Naive thymus-derived CD8-positive, alpha-beta T cell (primary cell): ENCODE data around the gene TTLL9. TPM values are rescaled to one million over a fixed set of nuclear protein-coding genes. Genes with fewer than 3 reads are reported as not detected.
"Not testable (repeated sequence)": the region's sequence is repeated elsewhere in the genome, so short reads cannot be mapped to it uniquely, and the experiment has no call there.

Source experiments
- ATAC-seq, 2 donors: fragments of 150-1000 bp; cut with Tn5 transposase in 1 of 2; sonication (Bioruptor Pico), chemical (Tn5 transposase) in 1 of 2; 1 replicate in 1 of 2; 2 replicates in 1 of 2; pipeline ENCODE4 v1.10.0; 2021; ENCODE audit warnings: mild to moderate bottlenecking in 2 of 2, moderate library complexity in 2 of 2
- POLR2A ChIA-PET: fragments of 350-600 bp; sonication (Branson Sonifier 250); formaldehyde crosslinking; loops from one replicate; lab custom pipeline; 2021; ENCODE audit warnings: antibody characterized with exemption; lab: Charles Lee
- DNase-seq, 10 donors: peaks; one replicate each; pipeline versions ENCODE4 v3.0.0 to v3.0.0-alpha.2; 2020 to 2022
- H3K27ac Mint-ChIP-seq, 10 donors: one replicate each; pipeline ENCODE4 v1.8.0; 2020 to 2022; ENCODE audit warnings: mild to moderate bottlenecking in 10 of 10, mixed read lengths in 10 of 10, moderate library complexity in 4 of 10, inconsistent platforms in 1 of 10
- H3K27me3 Mint-ChIP-seq, 5 donors: one replicate each; pipeline ENCODE4 v1.8.0; 2021 to 2022; ENCODE audit warnings: mixed read lengths in 5 of 5
- H3K36me3 Mint-ChIP-seq, 3 donors: one replicate each; pipeline ENCODE4 v1.8.0; 2020 to 2022; ENCODE audit warnings: mixed read lengths in 3 of 3, mild to moderate bottlenecking in 2 of 3, inconsistent platforms in 1 of 3
- H3K4me1 Mint-ChIP-seq, 4 donors: one replicate each; pipeline ENCODE4 v1.8.0; 2021 to 2022; ENCODE audit warnings: mixed read lengths in 4 of 4
- H3K4me3 Mint-ChIP-seq, 10 donors: one replicate each; pipeline ENCODE4 v1.8.0; 2020 to 2022; ENCODE audit warnings: mild to moderate bottlenecking in 10 of 10, mixed read lengths in 10 of 10, moderate library complexity in 6 of 10, inconsistent platforms in 1 of 10
- H3K9me3 Mint-ChIP-seq, 9 donors: one replicate each; pipeline ENCODE4 v1.8.0; 2020 to 2022; ENCODE audit warnings: mixed read lengths in 9 of 9, mild to moderate bottlenecking in 3 of 9, inconsistent platforms in 1 of 9, moderate library complexity in 1 of 9
- polyA plus RNA-seq, 3 donors: library from polyadenylated mRNA; unstranded; fragments of 300-500 nt; fragmentation: Illumina TruSeq; gene quantifications; one replicate each; pipeline ENCODE4 v1.2.3, GENCODE V29; 2021
- total RNA-seq, 8 experiments: library from RNA in 2 of 8; stranded (reverse) in 2 of 8; gene quantifications; one replicate each; pipeline ENCODE4 v1.2.3 and lab custom pipeline; 2021 to 2026

Gene TTLL9
- total and polyA plus RNA-seq, 5 experiments from 2014 or later: not detected

GRCh38 chr20:31920275-31920855, 49.9 kb downstream of the TTLL9 start:
- Mint-ChIP-seq H3K36me3 (no peaks in the 10 kb centered on the region), H3K9me3 (peaks cover 0 to 2% (median 0%) of the 10 kb centered on the region in 9 donors), H3K4me3 (no peak overlapping the region), H3K27me3 (peaks cover 12 to 55% (median 26%) of the 10 kb centered on the region in 5 donors), H3K4me1 (peaks cover 0 to 2% (median 2%) of the 10 kb centered on the region in 4 donors), H3K27ac (no peak overlapping the region)
- ATAC-seq (no peak), DNase-seq (no peak)
- POLR2A ChIA-PET: no interaction called here

- ATAC-seq, H3K36me3 Mint-ChIP-seq, H3K4me3 Mint-ChIP-seq, H3K4me1 Mint-ChIP-seq, H3K9me3 Mint-ChIP-seq, H3K27ac Mint-ChIP-seq, DNase-seq, POLR2A ChIA-PET: not testable (repeated sequence)
- H3K27me3 Mint-ChIP-seq: peaks cover 16 to 66% (median 31%) of the 10 kb centered on the region in 5 donors
These were observed 51.0 kb downstream of the TTLL9 start for GRCh38 chr20:31921480-31921879.

GRCh38 chr20:31922181-31922580, 51.7 kb downstream of the TTLL9 start:
- Mint-ChIP-seq H3K36me3 (no peaks in the 10 kb centered on the region), H3K27ac (no peak overlapping the region), H3K4me1 (peaks cover 0 to 2% (median 2%) of the 10 kb centered on the region in 4 donors)

GRCh38 chr20:31922588-31922987, 52.2 kb downstream of the TTLL9 start:
- POLR2A ChIA-PET: no interaction called here
- no peak overlapping the region for H3K27ac Mint-ChIP-seq
- H3K4me3 Mint-ChIP-seq: no peak overlapping the region
- ATAC-seq: no peak
- peaks cover 0 to 2% (median 2%) of the 10 kb centered on the region in 4 donors for H3K4me1 Mint-ChIP-seq
- H3K36me3 Mint-ChIP-seq: no peaks in the 10 kb centered on the region
- no peak for DNase-seq
- peaks cover 16 to 67% (median 31%) of the 10 kb centered on the region in 5 donors for H3K27me3 Mint-ChIP-seq
- H3K9me3 Mint-ChIP-seq: peaks cover 0 to 2% (median 0%) of the 10 kb centered on the region in 9 donors

More at GRCh38 chr20:31922181-31922580, 51.7 kb downstream of the TTLL9 start:
- POLR2A ChIA-PET: no interaction called here
- peaks cover 0 to 2% (median 0%) of the 10 kb centered on the region in 9 donors for H3K9me3 Mint-ChIP-seq
- H3K4me3 Mint-ChIP-seq: no peak overlapping the region
- ATAC-seq: no peak
- H3K27me3 Mint-ChIP-seq: peaks cover 16 to 67% (median 31%) of the 10 kb centered on the region in 5 donors
- no peak for DNase-seq

GRCh38 chr20:31923388-31924331, 53.2 kb downstream of the TTLL9 start:
- Mint-ChIP-seq H3K36me3 (no peaks in the 10 kb centered on the region), H3K4me1 (peaks cover 0 to 2% (median under 1%) of the 10 kb centered on the region in 4 donors), H3K27me3 (peaks cover 18 to 62% (median 31%) of the 10 kb centered on the region in 5 donors), H3K27ac (peak overlapping the region in 1 of 10 donors; percentile 67), H3K9me3 (peaks cover 0 to 2% (median 0%) of the 10 kb centered on the region in 9 donors), H3K4me3 (no peak overlapping the region)
- no peak for DNase-seq
- POLR2A ChIA-PET: no interaction called here
- no peak for ATAC-seq

GRCh38 chr20:31924561-31924960, 54.1 kb downstream of the TTLL9 start:
- Mint-ChIP-seq H3K27ac (no peak overlapping the region), H3K9me3 (peaks cover 0 to 2% (median 0%) of the 10 kb centered on the region in 9 donors), H3K4me1 (peaks cover 0 to 2% (median under 1%) of the 10 kb centered on the region in 4 donors), H3K27me3 (peaks cover 18 to 56% (median 31%) of the 10 kb centered on the region in 5 donors), H3K4me3 (no peak overlapping the region), H3K36me3 (no peaks in the 10 kb centered on the region)
- no peak for DNase-seq
- POLR2A ChIA-PET: no interaction called here
- ATAC-seq: no peak

DNA sequence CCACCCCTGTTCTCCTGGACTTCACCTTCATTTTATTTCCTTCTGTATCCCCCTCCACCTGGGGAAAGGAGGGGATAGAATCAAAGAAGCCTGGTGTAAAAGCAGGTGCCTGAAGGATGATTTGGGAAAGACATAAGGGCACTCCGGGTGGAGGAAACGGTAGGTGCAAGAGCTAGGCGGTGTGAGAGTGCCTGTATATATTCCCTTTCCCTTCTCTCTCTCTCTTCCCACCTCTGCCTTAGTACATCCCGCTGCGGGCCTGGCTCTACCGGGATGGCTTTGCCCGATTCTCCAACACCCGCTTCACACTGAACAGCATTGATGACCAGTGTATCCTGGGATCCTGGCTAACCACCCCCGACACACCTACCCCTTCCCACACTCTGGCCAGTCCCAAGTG, 55.2 kb downstream of the TTLL9 start:
- Mint-ChIP-seq H3K9me3 (peaks cover 0 to 2% (median 0%) of the 10 kb centered on the region in 9 donors), H3K4me1 (peaks cover 0 to 1% (median 0%) of the 10 kb centered on the region in 4 donors), H3K36me3 (no peaks in the 10 kb centered on the region), H3K27ac (peak overlapping the region in 1 of 10 donors; percentile 48), H3K4me3 (no peak overlapping the region), H3K27me3 (peaks cover 18 to 48% (median 23%) of the 10 kb centered on the region in 5 donors)
- POLR2A ChIA-PET: no interaction called here
- DNase-seq (no peak), ATAC-seq (no peak)

DNA sequence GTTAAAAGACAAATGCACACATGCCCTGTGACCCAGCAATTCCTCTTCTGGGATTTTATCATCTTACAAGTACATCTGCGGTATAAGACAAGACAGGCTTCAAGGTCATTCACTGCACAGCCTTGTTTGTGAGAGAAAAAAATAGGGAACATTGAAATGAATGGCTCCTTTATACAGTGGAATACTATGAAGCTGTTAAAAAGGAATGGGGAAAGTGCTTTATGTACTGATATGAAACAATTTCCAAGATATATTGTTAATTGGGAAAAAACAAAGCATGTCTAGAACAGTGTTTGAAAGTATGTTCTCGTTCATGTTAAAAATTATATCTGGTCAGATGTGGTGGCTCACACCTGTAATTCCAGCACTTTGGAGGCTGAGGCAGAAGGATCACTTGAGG, 56.1 kb downstream of the TTLL9 start:
- H3K27me3 Mint-ChIP-seq: peaks cover 18 to 43% (median 26%) of the 10 kb centered on the region in 5 donors
- no peaks in the 10 kb centered on the region for H3K36me3 Mint-ChIP-seq
- H3K4me1 Mint-ChIP-seq: peaks cover 0 to 2% (median 0%) of the 10 kb centered on the region in 4 donors
- POLR2A ChIA-PET: no interaction called here
- no peak overlapping the region for H3K4me3 Mint-ChIP-seq
- no peak for ATAC-seq
- no peak overlapping the region for H3K27ac Mint-ChIP-seq
- H3K9me3 Mint-ChIP-seq: peaks cover 0 to 2% (median 0%) of the 10 kb centered on the region in 9 donors
- DNase-seq: no peak

DNA sequence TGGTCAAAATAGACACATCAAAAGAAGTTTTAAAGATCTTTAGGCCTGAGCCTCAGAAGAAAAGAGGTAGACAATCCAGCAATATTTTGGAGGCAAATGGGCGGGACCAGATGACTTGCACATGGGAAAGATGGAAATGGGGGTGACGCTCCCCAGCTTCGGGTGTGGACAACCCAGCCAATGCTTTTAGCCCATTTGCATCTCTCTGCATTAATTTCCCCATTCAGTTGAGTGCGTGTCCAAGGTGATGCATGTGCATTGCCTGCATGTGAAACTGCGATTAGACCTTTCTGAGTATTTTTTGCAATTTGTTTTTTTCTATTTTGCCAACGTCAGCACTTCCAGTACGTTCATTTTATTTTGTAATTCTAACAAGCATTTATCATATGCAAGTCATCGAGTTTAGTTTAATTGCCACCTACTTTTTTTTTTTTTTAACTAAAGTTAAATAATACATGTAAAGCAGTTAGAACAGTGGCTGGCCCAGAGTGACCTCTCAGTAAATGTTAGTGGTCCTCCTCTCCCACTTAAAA, 57.3 kb downstream of the TTLL9 start:
- no peak overlapping the region for H3K27ac Mint-ChIP-seq
- DNase-seq (no peak), ATAC-seq (no peak)
- H3K4me1 Mint-ChIP-seq: peaks cover 0 to 2% (median 0%) of the 10 kb centered on the region in 4 donors
- POLR2A ChIA-PET: no interaction called here
- peaks cover 13 to 38% (median 26%) of the 10 kb centered on the region in 5 donors for H3K27me3 Mint-ChIP-seq
- H3K36me3 Mint-ChIP-seq: no peaks in the 10 kb centered on the region
- H3K4me3 Mint-ChIP-seq: no peak overlapping the region
- no peaks in the 10 kb centered on the region for H3K9me3 Mint-ChIP-seq

DNA sequence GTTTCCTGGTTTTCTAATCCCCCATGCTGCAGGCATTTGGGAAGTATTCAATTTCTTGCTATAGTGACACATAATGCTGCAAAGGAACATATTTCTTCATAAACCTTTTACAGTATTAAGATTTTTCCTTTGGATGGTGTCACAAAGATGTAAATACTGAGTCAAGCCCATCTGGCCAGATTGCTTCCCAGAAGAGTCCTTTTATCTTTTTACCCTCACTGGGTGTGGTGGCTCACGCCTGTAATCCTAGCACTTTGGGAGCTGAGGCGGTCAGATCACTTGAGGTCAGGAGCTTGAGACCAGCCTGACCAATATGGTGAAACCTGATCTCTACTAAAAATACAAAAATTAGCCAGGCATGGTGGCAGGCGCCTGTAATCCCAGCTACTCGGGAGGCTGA, 59.2 kb downstream of the TTLL9 start:
- H3K4me1 Mint-ChIP-seq, POLR2A ChIA-PET, DNase-seq, H3K36me3 Mint-ChIP-seq, H3K9me3 Mint-ChIP-seq, ATAC-seq, H3K4me3 Mint-ChIP-seq, H3K27ac Mint-ChIP-seq: not testable (repeated sequence)
- H3K27me3 Mint-ChIP-seq: peaks cover 6 to 19% (median 14%) of the 10 kb centered on the region in 5 donors

- DNase-seq: no peak
- POLR2A ChIA-PET: no interaction called here
- H3K4me3 Mint-ChIP-seq: no peak overlapping the region
- no peaks in the 10 kb centered on the region for H3K36me3 Mint-ChIP-seq
- H3K9me3 Mint-ChIP-seq: no peaks in the 10 kb centered on the region
- H3K4me1 Mint-ChIP-seq: peaks cover 0 to 2% (median 0%) of the 10 kb centered on the region in 4 donors
- no peak overlapping the region for H3K27ac Mint-ChIP-seq
- ATAC-seq: no peak
- H3K27me3 Mint-ChIP-seq: peaks cover 5 to 7% (median 7%) of the 10 kb centered on the region in 5 donors
These were observed 60.3 kb downstream of the TTLL9 start for GRCh38 chr20:31930779-31931178.

- Mint-ChIP-seq H3K9me3 (no peaks in the 10 kb centered on the region), H3K4me1 (peaks cover 0 to 2% (median 0%) of the 10 kb centered on the region in 4 donors), H3K27me3 (peaks cover 0 to 6% (median 1%) of the 10 kb centered on the region in 5 donors), H3K4me3 (no peak overlapping the region), H3K27ac (peak overlapping the region in 1 of 10 donors; percentile 56), H3K36me3 (no peaks in the 10 kb centered on the region)
- DNase-seq: no peak
- POLR2A ChIA-PET: no interaction called here
- ATAC-seq: no peak
These were observed 63.3 kb downstream of the TTLL9 start for GRCh38 chr20:31933698-31934097.
